HepG2 (cell line): ENCODE data around the gene PROC. TPM values are rescaled to one million over a fixed set of nuclear protein-coding genes. Genes with fewer than 3 reads are reported as not detected.

ENCODE experiments used
- ARNT2 ChIP-seq: sonication (generic); formaldehyde crosslinking; IDR thresholded peaks from 2 replicates; pipeline ENCODE4 v1.8.0; 2022; ENCODE audit warnings: mild to moderate bottlenecking, low read depth, missing genetic modification reagents, moderate library complexity
- BCL6 ChIP-seq: IDR thresholded peaks from 2 replicates; pipeline ENCODE4 v1.6.1; 2016; ENCODE audit warnings: missing genetic modification reagents, missing compliant biosample characterization
- CCAR2 ChIP-seq: fragments of 200-400 bp; formaldehyde crosslinking; optimal IDR thresholded peaks from 2 replicates; pipeline ENCODE3; 2018; ENCODE audit warnings: low read depth, mild to moderate bottlenecking, low read length, moderate library complexity
- CREM ChIP-seq, 2 experiments: sonication (generic) in 1 of 2; formaldehyde crosslinking in 1 of 2; IDR thresholded peaks; 2 replicates each; pipeline versions ENCODE4 v1.4.0 to v1.6.1; 2016 to 2020; ENCODE audit warnings: antibody characterized with exemption in 1 of 2, mild to moderate bottlenecking in 1 of 2, missing genetic modification reagents in 1 of 2
- ESRRA ChIP-seq: sonication (generic); formaldehyde crosslinking; IDR thresholded peaks from 2 replicates; pipeline ENCODE4 v1.5.1; 2020; ENCODE audit warnings: mild to moderate bottlenecking, low read depth, missing genetic modification reagents
- FOXC1 ChIP-seq: sonication (generic); formaldehyde crosslinking; IDR thresholded peaks from 2 replicates; pipeline ENCODE4 v1.8.0; 2022; ENCODE audit warnings: mild to moderate bottlenecking, missing genetic modification reagents, borderline replicate concordance
- HHEX ChIP-seq: IDR thresholded peaks from 2 replicates; pipeline ENCODE4 v1.6.1; 2016; ENCODE audit warnings: control low read depth
- JUNB ChIP-seq: sonication (generic); formaldehyde crosslinking; IDR thresholded peaks from 2 replicates; pipeline ENCODE4 v1.8.0; 2022; ENCODE audit warnings: missing genetic modification reagents, mild to moderate bottlenecking, borderline replicate concordance
- KDM5B ChIP-seq: sonication (generic); formaldehyde crosslinking; IDR thresholded peaks from 2 replicates; pipeline ENCODE4 v1.4.0; 2020; ENCODE audit warnings: missing genetic modification reagents, mild to moderate bottlenecking, borderline replicate concordance
- KDM6A ChIP-seq: IDR thresholded peaks from 2 replicates; pipeline ENCODE4 v1.6.1; 2016; ENCODE audit warnings: low read depth
- MAF1 ChIP-seq: sonication (generic); formaldehyde crosslinking; IDR thresholded peaks from 2 replicates; pipeline ENCODE4 v1.5.0; 2020; ENCODE audit warnings: missing genetic modification reagents, borderline replicate concordance
- MAFG ChIP-seq: sonication (generic); formaldehyde crosslinking; IDR thresholded peaks from 2 replicates; pipeline ENCODE4 v1.5.1; 2020; ENCODE audit warnings: mild to moderate bottlenecking, missing genetic modification reagents
- NFRKB ChIP-seq: fragments of 450-650 bp; IDR thresholded peaks from 2 replicates; pipeline ENCODE4 v1.6.1; 2017
- PHF20 ChIP-seq: sonication (generic); formaldehyde crosslinking; IDR thresholded peaks from 2 replicates; pipeline ENCODE4 v1.5.0; 2020; ENCODE audit warnings: mild to moderate bottlenecking, missing genetic modification reagents
- SALL1 ChIP-seq: sonication (generic); formaldehyde crosslinking; IDR thresholded peaks from 2 replicates; pipeline ENCODE4 v1.8.0; 2022; ENCODE audit warnings: mild to moderate bottlenecking, missing genetic modification reagents
- TARDBP ChIP-seq: sonication (generic); formaldehyde crosslinking; IDR thresholded peaks from 2 replicates; pipeline ENCODE4 v1.8.0; 2022; ENCODE audit warnings: mild to moderate bottlenecking, missing genetic modification reagents
- TMF1 ChIP-seq: sonication (generic); formaldehyde crosslinking; IDR thresholded peaks from 2 replicates; pipeline ENCODE4 v1.8.1; 2022; ENCODE audit warnings: low read depth, missing genetic modification reagents
- TRIM24 ChIP-seq: sonication (generic); formaldehyde crosslinking; IDR thresholded peaks from 2 replicates; pipeline ENCODE4 v1.8.0; 2022; ENCODE audit warnings: mild to moderate bottlenecking, missing genetic modification reagents
- ZFP37 ChIP-seq: sonication (generic); formaldehyde crosslinking; IDR thresholded peaks from 2 replicates; pipeline ENCODE4 v1.4.0; 2020; ENCODE audit warnings: missing genetic modification reagents, borderline replicate concordance
- ZNF12 ChIP-seq: sonication (generic); formaldehyde crosslinking; IDR thresholded peaks from 2 replicates; pipeline ENCODE4 v1.5.0; 2020; ENCODE audit warnings: missing genetic modification reagents
- ZNF18 ChIP-seq: sonication (generic); formaldehyde crosslinking; IDR thresholded peaks from 2 replicates; pipeline ENCODE4 v1.8.0; 2022; ENCODE audit warnings: mild to moderate bottlenecking, missing genetic modification reagents; ENCODE audit not compliant: insufficient replicate concordance
- ZNF510 ChIP-seq: sonication (generic); formaldehyde crosslinking; IDR thresholded peaks from 2 replicates; pipeline ENCODE4 v1.4.0; 2020; ENCODE audit warnings: low read depth, mild to moderate bottlenecking, missing genetic modification reagents
- ZNF556 ChIP-seq: sonication (generic); formaldehyde crosslinking; IDR thresholded peaks from 2 replicates; pipeline ENCODE4 v1.4.0; 2020; ENCODE audit warnings: mild to moderate bottlenecking, missing genetic modification reagents, borderline replicate concordance
- ZNF564 ChIP-seq: sonication (generic); formaldehyde crosslinking; IDR thresholded peaks from 2 replicates; pipeline ENCODE4 v1.8.1; 2023; ENCODE audit warnings: mild to moderate bottlenecking, missing genetic modification reagents
- ZNF567 ChIP-seq: sonication (generic); formaldehyde crosslinking; IDR thresholded peaks from 2 replicates; pipeline ENCODE4 v1.8.1; 2023; ENCODE audit warnings: mild to moderate bottlenecking, missing genetic modification reagents, borderline replicate concordance
- ZSCAN5A ChIP-seq: sonication (generic); formaldehyde crosslinking; IDR thresholded peaks from 2 replicates; pipeline ENCODE4 v1.8.0; 2022; ENCODE audit warnings: mild to moderate bottlenecking, missing genetic modification reagents, borderline replicate concordance
- polyA plus RNA-seq, 8 experiments: library from polyadenylated mRNA; depleted of rRNA in 3 of 8; stranded (reverse) in 7 of 8; unstranded in 1 of 8; fragments of >200 nt; fragmentation: Illumina TruSeq in 4 of 8; extraction: Trizol in 4 of 8; gene quantifications; 2 replicates each; pipeline versions ENCODE4 v1.2.1 to v1.2.3, GENCODE V29; 2011 to 2016; ENCODE audit warnings: low read depth in 4 of 8, missing spikeins in 1 of 8, mixed read lengths in 1 of 8; ENCODE audit not compliant: insufficient read depth in 1 of 8
- total RNA-seq, 5 experiments: library from RNA; depleted of rRNA; stranded (reverse); fragments of >200 nt; fragmentation: Illumina TruSeq; extraction: Trizol; gene quantifications; 2 replicates each; pipeline ENCODE4 v1.2.3, GENCODE V29; 2016; ENCODE audit warnings: low read depth in 1 of 5

Gene PROC
- total and polyA plus RNA-seq, 2 of the 13 experiments (the other 11 are each of a cell fraction or from before 2014, with no cell fraction given) = 134 to 185 TPM

- no peak for TF ChIP-seq TRIM24
- TF ChIP-seq ZNF564 (CRISPR knock-in tag) = peak; percentile 79; the same call in 1 of the 2 replicates
- TF ChIP-seq SALL1 = peak; percentile 99
- no peak for TF ChIP-seq HHEX (CRISPR knock-in tag)
- TF ChIP-seq ZSCAN5A (CRISPR knock-in tag) = peak; percentile 96; the same call in 1 of the 2 replicates
- peak; percentile 64 for TF ChIP-seq KDM5B (CRISPR knock-in tag)
- peak; percentile 10 for TF ChIP-seq ZFP37 (CRISPR knock-in tag)
- peak; percentile 98 for TF ChIP-seq KDM6A (CRISPR knock-in tag)
- 0 out of 2 replicates have a peak, but pooled peaks have one; percentile 26 for TF ChIP-seq ZNF567
- TF ChIP-seq PHF20 = 0 out of 2 replicates have a peak, but pooled peaks have one; percentile 22
- TF ChIP-seq MAFG (CRISPR knock-in tag) = no peak
- TF ChIP-seq BCL6 (CRISPR knock-in tag) = peak; percentile 72
- TF ChIP-seq ARNT2 = peak; percentile 84; the same call in 1 of the 2 replicates
- no peak; the same call in 1 of the 2 replicates for TF ChIP-seq ZNF510 (CRISPR knock-in tag)
- peak; percentile 44 for TF ChIP-seq CCAR2
- 0 out of 2 replicates have a peak, but pooled peaks have one; percentile 6 for TF ChIP-seq TMF1 (CRISPR knock-in tag)
- TF ChIP-seq MAF1 (CRISPR knock-in tag) = 0 out of 2 replicates have a peak, but pooled peaks have one; percentile 80
- TF ChIP-seq ESRRA (CRISPR knock-in tag) = peak; percentile 77
- no peak for TF ChIP-seq ZNF18
- peak; percentile 78; the same call in 1 of the 2 replicates for TF ChIP-seq FOXC1
- peak; percentile 75 for TF ChIP-seq ZNF12 (CRISPR knock-in tag)
- no peak for TF ChIP-seq JUNB
- peak; percentile 99 for TF ChIP-seq TARDBP (CRISPR knock-in tag)
- TF ChIP-seq NFRKB = no peak
- TF ChIP-seq CREM (IDR thresholded peaks at IDR 0.05) = peak; percentile 75; the same call in 1 of the 2 replicates
- TF ChIP-seq CREM (CRISPR knock-in tag; IDR thresholded peaks at IDR 0.05) = no peak
- peak; percentile 87; the same call in 1 of the 2 replicates for TF ChIP-seq ZNF556 (CRISPR knock-in tag)
These were observed 19.8 kb downstream of the PROC start (continued) for GRCh38 chr2:127437781-127438726.
